ENCODE results near the gene PRTN3.

Gene PRTN3

GRCh38 chr19:803686-804418, 36.9 kb upstream of the PRTN3 start:
- DNase-seq, result no peak

- DNase-seq, result no peak
These were observed 36.2 kb upstream of the PRTN3 start for GRCh38 chr19:804419-805165.

- no peak for DNase-seq
These were observed 35.6 kb upstream of the PRTN3 start for GRCh38 chr19:805166-805551.

DNA sequence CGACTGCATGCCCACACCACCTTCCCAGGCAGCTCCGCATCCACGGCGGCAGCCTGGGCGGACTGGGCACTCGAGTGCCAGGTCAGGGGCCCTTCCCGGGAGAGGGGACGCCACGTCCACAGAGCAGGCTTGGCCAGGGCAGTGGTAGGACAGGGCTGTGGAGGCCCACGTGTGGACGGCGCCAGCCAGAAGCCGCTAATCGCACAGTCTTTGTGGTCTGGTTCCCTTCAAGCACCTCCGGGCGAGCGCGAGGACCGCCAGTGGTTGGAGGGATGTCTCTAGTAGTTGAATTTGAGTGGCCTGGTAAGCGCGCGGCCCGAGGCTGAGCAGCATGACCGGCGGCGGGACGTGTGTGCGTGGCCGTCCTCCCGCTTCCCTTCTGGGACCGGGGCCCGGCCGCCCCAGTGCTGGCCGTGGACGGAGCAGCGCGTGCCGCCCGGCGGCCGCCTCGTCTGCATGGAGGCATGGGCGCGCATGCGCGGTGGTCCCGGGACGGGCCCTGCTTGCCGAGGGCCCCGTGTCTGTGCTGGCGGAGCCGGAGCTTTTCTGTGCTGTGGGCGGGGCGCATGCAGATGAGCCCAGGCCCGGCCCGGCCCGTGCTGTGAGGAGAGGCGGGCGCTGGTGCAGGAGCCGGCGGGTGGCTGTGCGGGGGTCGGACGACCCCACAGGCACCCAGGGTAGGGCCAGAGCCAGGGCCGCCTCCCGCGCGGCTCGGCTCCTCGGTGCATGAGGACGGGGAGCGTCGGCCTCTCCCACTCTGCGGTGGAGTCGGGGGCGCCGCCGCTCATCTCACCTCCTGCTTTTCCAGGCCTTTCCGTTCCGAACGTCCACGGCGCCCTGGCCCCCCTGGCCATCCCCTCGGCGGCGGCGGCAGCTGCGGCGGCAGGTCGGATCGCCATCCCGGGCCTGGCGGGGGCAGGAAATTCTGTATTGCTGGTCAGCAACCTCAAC, 34.9 kb upstream of the PRTN3 start:
- no peak for DNase-seq

DNA sequence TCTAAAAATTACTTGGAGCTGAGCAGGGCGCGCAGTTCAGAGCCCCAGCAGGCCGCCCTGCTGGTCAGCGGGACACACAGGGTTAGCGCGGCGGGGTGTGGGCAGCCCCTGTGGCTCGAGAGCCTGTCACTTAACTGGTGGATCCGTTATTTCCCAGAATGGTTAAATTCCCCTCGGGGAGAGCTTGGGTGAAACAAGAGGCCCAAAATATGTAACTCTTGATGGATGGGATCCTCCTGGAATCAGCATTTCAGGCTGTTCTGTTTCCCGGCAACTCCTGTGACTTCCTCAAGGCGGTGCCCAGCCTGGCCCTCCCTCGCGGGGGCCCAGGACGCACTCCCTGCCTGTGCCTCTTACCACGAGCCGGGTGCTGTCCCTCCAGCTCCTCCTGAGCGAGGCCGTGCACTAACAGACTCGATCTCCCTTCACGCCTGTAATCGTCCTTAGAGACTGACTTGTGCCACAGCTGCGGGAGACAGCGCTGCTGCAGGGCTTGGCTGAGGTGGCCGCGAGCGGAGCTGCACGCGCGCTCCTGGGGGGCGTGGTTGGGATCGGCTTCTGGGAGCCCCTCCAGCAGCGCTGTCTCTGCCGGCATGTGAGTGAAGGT, 33.9 kb upstream of the PRTN3 start:
- no peak for DNase-seq

- no peak for DNase-seq
These were observed 33.0 kb upstream of the PRTN3 start for GRCh38 chr19:807627-808422.

- DNase-seq, result no peak
These were observed 32.4 kb upstream of the PRTN3 start for GRCh38 chr19:808423-808775.

GRCh38 chr19:810077-810855, 30.5 kb upstream of the PRTN3 start:
- DNase-seq, result no peak

DNA sequence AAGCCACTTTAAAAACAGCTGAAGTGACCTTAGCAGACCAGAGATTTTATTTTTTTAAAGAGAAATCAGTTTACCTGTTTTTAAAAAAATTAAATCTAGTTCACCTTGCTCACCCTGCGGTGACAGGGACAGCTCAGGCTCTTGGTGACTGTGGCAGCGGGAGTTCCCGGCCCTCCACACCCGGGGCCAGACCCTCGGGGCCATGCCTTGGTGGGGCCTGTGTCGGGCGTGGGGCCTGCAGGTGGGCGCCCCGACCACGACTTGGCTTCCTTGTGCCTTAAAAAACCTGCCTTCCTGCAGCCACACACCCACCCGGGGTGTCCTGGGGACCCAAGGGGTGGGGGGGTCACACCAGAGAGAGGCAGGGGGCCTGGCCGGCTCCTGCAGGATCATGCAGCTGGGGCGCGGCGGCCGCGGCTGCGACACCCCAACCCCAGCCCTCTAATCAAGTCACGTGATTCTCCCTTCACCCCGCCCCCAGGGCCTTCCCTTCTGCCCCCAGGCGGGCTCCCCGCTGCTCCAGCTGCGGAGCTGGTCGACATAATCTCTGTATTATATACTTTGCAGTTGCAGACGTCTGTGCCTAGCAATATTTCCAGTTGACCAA, 29.8 kb upstream of the PRTN3 start:
- DNase-seq, result no peak

DNA sequence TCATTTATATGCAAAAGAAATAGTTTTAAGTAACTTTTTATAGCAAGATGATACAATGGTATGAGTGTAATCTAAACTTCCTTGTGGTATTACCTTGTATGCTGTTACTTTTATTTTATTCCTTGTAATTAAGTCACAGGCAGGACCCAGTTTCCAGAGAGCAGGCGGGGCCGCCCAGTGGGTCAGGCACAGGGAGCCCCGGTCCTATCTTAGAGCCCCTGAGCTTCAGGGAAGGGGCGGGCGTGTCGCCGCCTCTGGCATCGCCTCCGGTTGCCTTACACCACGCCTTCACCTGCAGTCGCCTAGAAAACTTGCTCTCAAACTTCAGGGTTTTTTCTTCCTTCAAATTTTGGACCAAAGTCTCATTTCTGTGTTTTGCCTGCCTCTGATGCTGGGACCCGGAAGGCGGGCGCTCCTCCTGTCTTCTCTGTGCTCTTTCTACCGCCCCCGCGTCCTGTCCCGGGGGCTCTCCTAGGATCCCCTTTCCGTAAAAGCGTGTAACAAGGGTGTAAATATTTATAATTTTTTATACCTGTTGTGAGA, 29.2 kb upstream of the PRTN3 start:
- no peak for DNase-seq

DNA sequence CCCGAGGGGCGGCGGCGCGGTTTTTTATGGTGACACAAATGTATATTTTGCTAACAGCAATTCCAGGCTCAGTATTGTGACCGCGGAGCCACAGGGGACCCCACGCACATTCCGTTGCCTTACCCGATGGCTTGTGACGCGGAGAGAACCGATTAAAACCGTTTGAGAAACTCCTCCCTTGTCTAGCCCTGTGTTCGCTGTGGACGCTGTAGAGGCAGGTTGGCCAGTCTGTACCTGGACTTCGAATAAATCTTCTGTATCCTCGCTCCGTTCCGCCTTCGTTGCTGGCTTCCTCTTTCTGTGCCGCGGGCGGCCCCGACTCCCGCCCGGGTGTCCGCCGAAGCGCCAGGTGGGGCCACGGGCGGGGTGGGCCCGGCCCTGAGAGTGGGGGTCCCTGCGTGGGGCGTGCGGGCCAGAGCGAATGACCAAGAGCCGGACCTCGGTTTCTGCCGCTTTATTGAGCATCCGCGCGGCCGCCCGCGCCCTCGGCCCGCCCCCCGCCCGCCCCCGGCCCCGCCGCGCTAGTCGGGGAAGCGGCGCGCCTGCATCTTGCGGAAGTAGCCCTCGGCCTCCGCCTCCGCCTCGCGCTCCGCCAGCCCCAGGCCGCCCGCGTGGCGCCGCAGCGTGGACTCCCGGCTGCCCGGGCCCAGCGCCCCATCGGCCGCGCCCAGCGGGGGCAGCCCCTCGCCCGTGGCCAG, 28.6 kb upstream of the PRTN3 start:
- peak; percentile 51 for DNase-seq

DNA sequence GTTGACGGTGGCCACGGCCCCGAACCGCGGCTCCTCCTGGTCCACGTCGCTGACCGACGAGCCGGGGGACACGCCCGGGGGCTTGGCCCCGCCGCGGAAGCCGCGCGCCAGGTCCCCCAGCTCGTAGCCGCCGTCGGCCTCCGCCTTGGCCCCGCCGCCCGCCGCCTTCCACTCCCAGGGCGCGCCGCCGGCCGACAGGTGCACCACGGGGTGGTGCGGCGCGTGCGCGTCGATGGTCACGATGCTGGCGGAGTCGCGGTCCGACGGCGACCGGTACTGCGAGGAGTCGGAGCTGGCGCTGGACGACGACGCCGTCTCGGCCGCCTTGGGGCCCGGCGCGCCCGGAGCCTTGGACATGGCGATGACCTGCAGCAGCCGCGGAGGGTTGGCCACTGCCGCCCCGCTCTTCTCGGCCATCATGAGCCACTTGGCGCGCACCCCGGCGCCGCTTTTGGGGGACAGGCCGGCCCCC, 28.0 kb upstream of the PRTN3 start:
- DNase-seq, result no peak

DNA sequence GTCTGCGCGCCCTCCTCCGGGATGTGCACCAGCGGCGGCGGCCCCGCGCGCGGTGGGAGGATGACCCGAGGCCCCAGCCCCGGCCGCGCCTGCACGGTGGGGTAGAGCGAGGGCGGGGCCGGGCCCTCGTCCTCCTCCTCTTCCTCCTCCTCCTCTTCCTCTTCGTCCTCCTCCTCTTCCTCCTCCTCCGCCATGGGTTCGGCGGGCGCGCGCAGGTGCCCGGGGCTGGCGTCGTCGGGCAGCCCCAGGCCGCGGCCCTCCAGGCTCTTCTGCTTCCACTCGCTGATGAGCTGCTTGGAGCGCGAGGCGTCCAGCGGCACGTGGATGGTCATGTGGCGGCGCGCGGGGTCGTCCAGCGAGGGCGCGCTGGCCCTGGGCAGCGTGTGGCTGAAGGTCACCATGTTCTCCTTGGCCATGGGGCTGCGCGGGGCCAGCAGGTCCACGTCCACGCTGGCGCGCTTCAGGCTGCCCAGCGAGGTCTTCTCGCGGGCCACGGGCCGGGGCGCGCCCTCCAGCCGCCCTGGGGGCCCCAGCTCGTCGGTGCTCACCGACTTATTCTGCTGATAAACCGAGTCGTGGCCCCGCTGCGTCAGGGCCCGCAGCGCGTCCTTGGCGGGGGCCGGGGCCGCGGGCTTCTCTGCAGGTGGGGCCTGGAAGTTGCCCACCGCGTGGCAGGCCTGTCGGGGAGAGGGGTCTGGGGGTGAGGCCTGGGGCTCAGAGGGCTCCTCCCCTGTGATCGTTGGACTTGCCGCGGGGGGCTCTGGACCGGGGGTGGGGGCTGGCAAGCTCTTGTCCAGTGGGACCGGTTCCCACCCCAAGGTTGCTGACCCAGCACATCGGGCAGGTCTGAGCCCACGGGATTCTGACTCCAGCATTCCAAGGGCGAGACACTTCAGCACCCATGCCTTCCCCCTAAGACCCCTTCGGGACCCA, 27.3 kb upstream of the PRTN3 start:
- peak; percentile 53 for DNase-seq

DNA sequence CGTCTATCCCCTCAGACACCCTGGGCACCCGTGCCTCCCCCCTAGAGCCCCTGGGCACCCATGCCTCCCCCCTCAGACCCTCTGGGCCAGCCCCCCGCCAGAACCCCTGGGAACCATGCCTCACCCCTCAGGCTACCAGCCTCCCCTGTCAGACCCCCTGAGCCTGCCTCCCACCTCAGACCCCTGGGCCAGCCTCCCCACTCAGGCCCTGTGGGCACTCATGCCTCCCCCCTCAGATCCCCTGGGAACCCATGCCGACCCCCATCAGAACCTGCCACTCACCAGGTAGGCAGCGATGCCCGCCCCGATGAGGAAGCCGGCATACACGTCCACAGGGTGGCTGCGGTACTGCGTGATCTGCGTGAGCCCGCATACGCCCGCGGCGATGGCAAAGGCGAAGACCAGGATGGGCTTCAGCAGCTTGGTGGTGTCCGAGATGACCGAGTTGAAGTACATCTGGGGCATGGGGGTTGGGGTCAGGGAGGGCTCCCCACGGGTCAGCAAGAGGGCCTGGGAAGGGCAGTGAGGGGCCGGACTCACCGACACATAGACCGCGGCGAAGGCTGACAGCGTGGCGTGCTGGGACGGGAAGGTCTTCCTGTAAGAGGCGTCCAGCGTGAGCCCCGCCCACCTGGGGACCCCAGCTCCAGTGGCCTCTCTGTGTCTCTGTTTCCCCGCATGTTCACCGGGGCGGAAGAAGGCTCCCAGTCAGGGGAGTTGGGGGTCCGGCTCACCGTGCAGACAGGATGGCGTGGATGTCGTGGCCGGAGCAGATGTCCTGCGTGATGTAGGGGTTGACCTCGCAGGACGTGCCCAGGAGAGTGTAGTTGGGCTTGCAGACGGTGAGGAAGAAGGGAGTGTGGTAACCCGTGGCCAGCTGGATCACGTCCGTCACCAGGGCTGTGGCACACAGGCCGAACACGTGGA, 26.4 kb upstream of the PRTN3 start:
- DNase-seq, result peak; percentile 60

DNA sequence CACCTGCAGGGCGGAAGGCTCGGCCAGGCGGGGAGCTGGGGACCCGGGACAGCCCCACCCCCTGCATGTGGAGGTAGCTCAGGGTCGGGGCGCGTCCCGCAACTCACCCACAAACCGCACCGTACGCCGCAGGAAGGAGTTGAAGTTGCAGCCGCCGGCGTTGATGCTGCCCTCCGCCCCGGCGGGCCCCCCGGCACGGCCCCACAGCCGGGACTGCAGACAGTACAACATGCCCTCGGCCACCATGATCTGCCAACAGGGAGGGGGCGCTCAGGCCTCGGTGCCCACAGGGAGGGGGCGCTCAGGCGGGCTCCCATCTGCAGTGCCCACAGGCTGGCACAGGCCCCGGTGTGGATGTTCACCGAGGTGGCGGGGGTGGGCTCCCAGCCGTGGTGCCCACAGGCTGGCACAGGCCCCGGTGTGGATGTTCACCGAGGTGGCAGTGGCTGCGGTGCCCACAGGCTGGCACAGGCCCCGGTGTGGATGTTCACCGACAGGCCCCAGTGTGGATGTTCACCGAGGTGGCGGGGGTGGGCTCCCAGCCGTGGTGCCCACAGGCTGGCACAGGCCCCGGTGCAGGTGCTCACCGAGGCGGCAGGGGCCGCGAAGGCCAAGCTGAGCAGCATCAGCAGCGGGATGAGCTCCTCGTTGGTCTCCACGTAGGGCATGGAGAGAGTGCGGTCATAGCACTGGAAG, 25.6 kb upstream of the PRTN3 start:
- DNase-seq, result no peak

GRCh38 chr19:815775-816499, 24.9 kb upstream of the PRTN3 start:
- peak; percentile 54 for DNase-seq
